GM10266 (cell line): ENCODE results near the gene ARHGAP26.

Experiments used
- DNase-seq: peaks from one replicate; pipeline ENCODE4 v3.0.0; 2012; ENCODE audit errors: extremely low spot score
- CTCF ChIP-seq: IDR thresholded peaks from 2 replicates; pipeline ENCODE4 v1.5.1; 2012; ENCODE audit warnings: mild to moderate bottlenecking, low read depth; ENCODE audit not compliant: control insufficient read depth, insufficient read depth; ENCODE audit errors: missing control alignments

Gene ARHGAP26

GRCh38 chr5:142820447-142820846 lies 50.3 kb downstream of the ARHGAP26 start:
- no peak for DNase-seq
- no peak for TF ChIP-seq CTCF

GRCh38 chr5:142821034-142821732 lies 51.0 kb downstream of the ARHGAP26 start:
- no peak for DNase-seq

GRCh38 chr5:142821733-142822487 lies 51.7 kb downstream of the ARHGAP26 start:
- no peak for DNase-seq
- no peak for TF ChIP-seq CTCF

More at GRCh38 chr5:142821034-142821732, 51.0 kb downstream of the ARHGAP26 start:
- no peak for TF ChIP-seq CTCF

GRCh38 chr5:142823126-142823525 lies 52.9 kb downstream of the ARHGAP26 start:
- DNase-seq, result no peak
- TF ChIP-seq CTCF, result no peak

GRCh38 chr5:142823806-142824205 lies 53.6 kb downstream of the ARHGAP26 start:
- no peak for TF ChIP-seq CTCF

GRCh38 chr5:142824391-142824790 lies 54.2 kb downstream of the ARHGAP26 start:
- no peak for DNase-seq
- no peak for TF ChIP-seq CTCF

More at GRCh38 chr5:142823806-142824205, 53.6 kb downstream of the ARHGAP26 start:
- DNase-seq, result no peak
